Measurements from ENCODE around the gene SLC25A47. TPM values are rescaled to one million over a fixed set of nuclear protein-coding genes. Genes with fewer than 3 reads are reported as not detected.

The SLC25A47 gene
- total and polyA plus RNA-seq, 8 donors: not detected

- no peak overlapping the region for H3K4me3 ChIP-seq
- DNase-seq (no peak), ATAC-seq (no peak)
- H3K27ac ChIP-seq: no peak overlapping the region
- H3K36me3 ChIP-seq: no peaks in the 10 kb centered on the region
- no peaks in the 10 kb centered on the region for H3K27me3 ChIP-seq
- H3K4me1 ChIP-seq: no peaks in the 10 kb centered on the region
- intact Hi-C loops (cut with DNase I): no loop called here
- no peaks in the 10 kb centered on the region for H3K9me3 ChIP-seq
- TF ChIP-seq, protein P1, sequence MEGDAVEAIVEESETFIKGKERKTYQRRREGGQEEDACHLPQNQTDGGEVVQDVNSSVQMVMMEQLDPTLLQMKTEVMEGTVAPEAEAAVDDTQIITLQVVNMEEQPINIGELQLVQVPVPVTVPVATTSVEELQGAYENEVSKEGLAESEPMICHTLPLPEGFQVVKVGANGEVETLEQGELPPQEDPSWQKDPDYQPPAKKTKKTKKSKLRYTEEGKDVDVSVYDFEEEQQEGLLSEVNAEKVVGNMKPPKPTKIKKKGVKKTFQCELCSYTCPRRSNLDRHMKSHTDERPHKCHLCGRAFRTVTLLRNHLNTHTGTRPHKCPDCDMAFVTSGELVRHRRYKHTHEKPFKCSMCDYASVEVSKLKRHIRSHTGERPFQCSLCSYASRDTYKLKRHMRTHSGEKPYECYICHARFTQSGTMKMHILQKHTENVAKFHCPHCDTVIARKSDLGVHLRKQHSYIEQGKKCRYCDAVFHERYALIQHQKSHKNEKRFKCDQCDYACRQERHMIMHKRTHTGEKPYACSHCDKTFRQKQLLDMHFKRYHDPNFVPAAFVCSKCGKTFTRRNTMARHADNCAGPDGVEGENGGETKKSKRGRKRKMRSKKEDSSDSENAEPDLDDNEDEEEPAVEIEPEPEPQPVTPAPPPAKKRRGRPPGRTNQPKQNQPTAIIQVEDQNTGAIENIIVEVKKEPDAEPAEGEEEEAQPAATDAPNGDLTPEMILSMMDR (IDR thresholded peaks at IDR 0.05): no peak
These were observed 2.8 kb downstream of the SLC25A47 start for GRCh38 chr14:100325958-100326357.

GRCh38 chr14:100327128-100327527 is 4.0 kb downstream of the SLC25A47 start:
- H3K36me3 ChIP-seq: peaks cover 0 to 4% of the 10 kb centered on the region in 2 donors
- no peaks in the 10 kb centered on the region for H3K9me3 ChIP-seq
- no peaks in the 10 kb centered on the region for H3K27me3 ChIP-seq
- no peak overlapping the region for H3K27ac ChIP-seq
- ATAC-seq (no peak), DNase-seq (no peak)
- TF ChIP-seq, protein P1 (IDR thresholded peaks at IDR 0.05): no peak
- intact Hi-C loops (cut with DNase I): no loop called here
- no peak overlapping the region for H3K4me3 ChIP-seq
- no peaks in the 10 kb centered on the region for H3K4me1 ChIP-seq

DNA sequence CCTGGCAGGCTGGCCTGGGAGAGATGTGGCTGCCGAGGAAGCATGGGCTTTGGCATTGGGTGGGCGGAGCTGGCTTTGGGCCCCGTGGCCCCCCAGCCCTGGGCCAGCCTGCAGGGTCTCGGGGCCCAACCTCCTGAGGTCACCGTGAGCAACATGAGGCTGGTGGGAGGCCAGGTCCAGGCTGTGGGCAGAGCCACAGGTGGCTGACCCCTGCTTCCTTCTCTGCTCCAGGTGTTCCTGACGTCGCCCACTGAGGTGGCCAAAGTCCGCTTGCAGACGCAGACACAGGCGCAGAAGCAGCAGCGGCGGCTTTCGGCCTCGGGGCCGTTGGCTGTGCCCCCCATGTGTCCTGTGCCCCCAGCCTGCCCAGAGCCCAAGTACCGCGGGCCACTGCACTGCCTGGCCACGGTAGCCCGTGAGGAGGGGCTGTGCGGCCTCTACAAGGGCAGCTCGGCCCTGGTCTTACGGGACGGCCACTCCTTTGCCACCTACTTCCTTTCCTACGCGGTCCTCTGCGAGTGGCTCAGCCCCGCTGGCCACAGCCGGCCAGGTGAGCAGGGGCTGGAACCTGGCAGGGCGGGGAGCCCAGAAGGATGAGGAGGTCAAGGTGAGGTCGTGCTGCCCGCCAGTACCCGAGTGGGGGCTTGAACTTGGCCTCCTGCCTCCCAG is 5.5 kb downstream of the SLC25A47 start:
- Histone ChIP-seq H3K4me1 (no peaks in the 10 kb centered on the region), H3K27me3 (no peaks in the 10 kb centered on the region), H3K36me3 (peaks cover 0 to 17% of the 10 kb centered on the region in 2 donors), H3K4me3 (no peak overlapping the region), H3K27ac (no peak overlapping the region), H3K9me3 (no peaks in the 10 kb centered on the region)
- ATAC-seq (no peak), DNase-seq (no peak)
- intact Hi-C loops (cut with DNase I): no loop called here
- TF ChIP-seq, protein P1 (IDR thresholded peaks at IDR 0.05): no peak

DNA sequence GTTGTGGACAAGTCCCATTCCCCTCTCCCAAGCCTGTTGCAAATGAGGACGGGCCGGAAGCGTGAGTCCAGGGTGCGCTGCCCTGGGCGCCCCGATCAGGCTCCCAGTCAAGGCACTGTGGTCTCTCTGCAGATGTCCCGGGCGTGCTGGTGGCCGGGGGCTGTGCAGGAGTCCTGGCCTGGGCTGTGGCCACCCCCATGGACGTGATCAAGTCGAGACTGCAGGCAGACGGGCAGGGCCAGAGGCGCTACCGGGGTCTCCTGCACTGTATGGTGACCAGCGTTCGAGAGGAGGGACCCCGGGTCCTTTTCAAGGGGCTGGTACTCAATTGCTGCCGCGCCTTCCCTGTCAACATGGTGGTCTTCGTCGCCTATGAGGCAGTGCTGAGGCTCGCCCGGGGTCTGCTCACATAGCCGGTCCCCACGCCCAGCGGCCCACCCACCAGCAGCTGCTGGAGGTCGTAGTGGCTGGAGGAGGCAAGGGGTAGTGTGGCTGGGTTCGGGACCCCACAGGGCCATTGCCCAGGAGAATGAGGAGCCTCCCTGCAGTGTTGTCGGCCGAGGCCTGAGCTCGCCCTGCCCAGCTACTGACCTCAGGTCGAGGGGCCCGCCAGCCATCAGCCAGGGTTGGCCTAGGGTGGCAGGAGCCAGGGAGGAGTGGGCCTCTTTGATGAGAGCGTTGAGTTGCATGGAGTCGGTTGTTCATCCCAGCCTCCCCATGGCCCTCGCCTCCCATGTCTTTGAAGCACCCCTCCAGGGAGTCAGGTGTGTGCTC is 6.3 kb downstream of the SLC25A47 start:
- Histone ChIP-seq H3K27me3 (no peaks in the 10 kb centered on the region), H3K36me3 (peaks cover 0 to 25% of the 10 kb centered on the region in 2 donors), H3K4me1 (no peaks in the 10 kb centered on the region), H3K4me3 (no peak overlapping the region), H3K27ac (no peak overlapping the region), H3K9me3 (no peaks in the 10 kb centered on the region)
- TF ChIP-seq, protein P1 (IDR thresholded peaks at IDR 0.05): no peak
- no peak for DNase-seq
- no peak for ATAC-seq
- intact Hi-C loops (cut with DNase I): no loop called here

DNA sequence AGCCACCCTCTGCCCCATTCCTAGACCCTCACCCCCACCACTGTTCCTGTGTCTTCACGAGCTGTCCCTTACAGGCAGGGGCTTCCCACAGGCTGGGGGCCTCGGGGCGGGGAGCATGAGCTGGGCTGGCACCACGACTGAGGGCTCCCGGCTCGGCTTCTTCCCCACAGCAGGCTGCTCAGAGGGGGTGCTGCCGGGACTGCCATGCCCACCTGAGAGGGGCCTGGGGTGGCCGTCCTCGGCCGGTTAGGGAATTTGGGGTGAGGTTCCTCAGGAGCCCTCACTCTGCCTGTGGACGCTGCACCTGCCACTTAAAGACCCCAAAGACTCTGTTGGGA is 6.8 kb downstream of the SLC25A47 start:
- intact Hi-C loops (cut with DNase I): no loop called here
- ATAC-seq (no peak), DNase-seq (no peak)
- no peaks in the 10 kb centered on the region for H3K4me1 ChIP-seq
- H3K27ac ChIP-seq: no peak overlapping the region
- H3K4me3 ChIP-seq: no peak overlapping the region
- H3K27me3 ChIP-seq: no peaks in the 10 kb centered on the region
- H3K36me3 ChIP-seq: peaks cover 0 to 31% of the 10 kb centered on the region in 2 donors
- no peaks in the 10 kb centered on the region for H3K9me3 ChIP-seq
- TF ChIP-seq, protein P1 (IDR thresholded peaks at IDR 0.05): no peak

All from left lung (tissue), 10 donors.